ENCODE data around the gene AP1S2. TPM values are rescaled to one million over a fixed set of nuclear protein-coding genes. Genes with fewer than 3 reads are reported as not detected.

Gene AP1S2
- total RNA-seq, 1 experiment from 2014 or later: 367 TPM

GRCh38 chrX:15785176-15785750 is 69.3 kb downstream of the AP1S2 start:
- TF ChIP-seq, protein P1, sequence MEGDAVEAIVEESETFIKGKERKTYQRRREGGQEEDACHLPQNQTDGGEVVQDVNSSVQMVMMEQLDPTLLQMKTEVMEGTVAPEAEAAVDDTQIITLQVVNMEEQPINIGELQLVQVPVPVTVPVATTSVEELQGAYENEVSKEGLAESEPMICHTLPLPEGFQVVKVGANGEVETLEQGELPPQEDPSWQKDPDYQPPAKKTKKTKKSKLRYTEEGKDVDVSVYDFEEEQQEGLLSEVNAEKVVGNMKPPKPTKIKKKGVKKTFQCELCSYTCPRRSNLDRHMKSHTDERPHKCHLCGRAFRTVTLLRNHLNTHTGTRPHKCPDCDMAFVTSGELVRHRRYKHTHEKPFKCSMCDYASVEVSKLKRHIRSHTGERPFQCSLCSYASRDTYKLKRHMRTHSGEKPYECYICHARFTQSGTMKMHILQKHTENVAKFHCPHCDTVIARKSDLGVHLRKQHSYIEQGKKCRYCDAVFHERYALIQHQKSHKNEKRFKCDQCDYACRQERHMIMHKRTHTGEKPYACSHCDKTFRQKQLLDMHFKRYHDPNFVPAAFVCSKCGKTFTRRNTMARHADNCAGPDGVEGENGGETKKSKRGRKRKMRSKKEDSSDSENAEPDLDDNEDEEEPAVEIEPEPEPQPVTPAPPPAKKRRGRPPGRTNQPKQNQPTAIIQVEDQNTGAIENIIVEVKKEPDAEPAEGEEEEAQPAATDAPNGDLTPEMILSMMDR (conservative IDR thresholded peaks at IDR 0.05): no peak
- WGBS (ENCODE audit: extremely low coverage, insufficient read length, low lambda C conversion rate): no CpG with 5 or more reads among the region's 3 CpGs
- Histone ChIP-seq H3K18ac (ENCODE audit: insufficient read length, low read depth, low read length) (no peak overlapping the region), H3K79me2 (ENCODE audit: insufficient read depth, low read length) (no peaks in the 10 kb centered on the region), H4K91ac (ENCODE audit: insufficient read length, low read depth, low read length) (no peak overlapping the region), H2BK5ac (ENCODE audit: insufficient read length, low read length) (no peak overlapping the region), H3K4me1 (ENCODE audit: insufficient read depth, low read length) (no peaks in the 10 kb centered on the region), H4K20me1 (ENCODE audit: control insufficient read depth, insufficient read depth, insufficient read length) (no peaks in the 10 kb centered on the region), H3K23ac (ENCODE audit: insufficient read length, low read depth, low read length) (no peak overlapping the region), H2BK20ac (ENCODE audit: low read depth, low read length, poor library complexity, severe bottlenecking) (no peak overlapping the region), H3K4ac (ENCODE audit: low read depth, low read length) (no peak overlapping the region), H3K4me2 (ENCODE audit: insufficient read depth, insufficient read length, low read length) (no peak overlapping the region), H3T11ph (ENCODE audit: low read length) (no peak overlapping the region), H2BK12ac (ENCODE audit: insufficient read length, low read depth, low read length) (no peak overlapping the region), H3K14ac (ENCODE audit: insufficient read depth, low read length) (no peak overlapping the region), H3K79me1 (ENCODE audit: insufficient read depth, low read depth, low read length, poor library complexity, severe bottlenecking) (no peaks in the 10 kb centered on the region), H3K27ac (ENCODE audit: insufficient read length, low read depth, low read length) (no peak overlapping the region), H2BK120ac (ENCODE audit: low read depth, low read length, poor library complexity, severe bottlenecking) (no peak overlapping the region), H4K8ac (replicated peaks; ENCODE audit: insufficient read length, low read depth, low read length) (no peak overlapping the region), H3K23me2 (ENCODE audit: insufficient read length, low read depth, low read length, poor library complexity, severe bottlenecking) (peaks cover 9% of the 10 kb centered on the region), H3K27me3 (ENCODE audit: insufficient read depth, low read length) (no peaks in the 10 kb centered on the region), H3K9ac (ENCODE audit: extremely low read depth, insufficient read length, low read length) (no peak overlapping the region), H4K5ac (ENCODE audit: insufficient read length, low read depth, low read length) (no peak overlapping the region), H3K9me3 (ENCODE audit: control insufficient read depth, low read depth, low read length) (no peaks in the 10 kb centered on the region), H2AK5ac (ENCODE audit: insufficient read length, low read length) (no peak overlapping the region), H2BK15ac (ENCODE audit: low read depth, low read length) (no peak overlapping the region), H2AFZ (ENCODE audit: low read length) (no peak overlapping the region), H3K56ac (ENCODE audit: insufficient read length, low read depth, low read length) (no peak overlapping the region)
- H3K4me3 Mint-ChIP-seq: no peak overlapping the region
- no peaks in the 10 kb centered on the region; a peak in 1 of 5 replicates for H3K9me3 Mint-ChIP-seq
- no peaks in the 10 kb centered on the region for H3K27me3 Mint-ChIP-seq (ENCODE audit: low read depth)
- H3K27ac Mint-ChIP-seq: no peak overlapping the region
- peaks cover 11 to 16% of the 10 kb centered on the region in 2 experiments for H3K4me1 Mint-ChIP-seq
- no peak for DNase-seq
- peaks cover 9 to 17% (median 9%) of the 10 kb centered on the region in 3 experiments for H3K36me3 Mint-ChIP-seq (ENCODE audit: insufficient read depth in 1 of 3, low read depth in 3 of 3)
